ENCODE data around the gene BICRA. TPM values are rescaled to one million over a fixed set of nuclear protein-coding genes. Genes with fewer than 3 reads are reported as not detected.

BICRA gene
- total and polyA plus RNA-seq, 2 of the 8 experiments (the other 6 are each of a cell fraction or from before 2014, with no cell fraction given) = 1.5 to 29.2 TPM

- TF ChIP-seq CBX8 (IDR thresholded peaks at IDR 0.05; ENCODE audit: borderline replicate concordance, low read depth, low read length) (no peak), KDM5A (IDR thresholded peaks at IDR 0.05; ENCODE audit: low read length) (peak; percentile 76), TAF7 (optimal IDR thresholded peaks at IDR 0.05; ENCODE audit: borderline replicate concordance, low read depth, low read length) (peak; percentile 87), E2F6 (IDR thresholded peaks at IDR 0.05) (peak; percentile 48; the same call in 1 of the 2 replicates), FOSL1 (IDR thresholded peaks at IDR 0.05; ENCODE audit: insufficient read depth, low read depth, low read length) (no peak), MAFK (IDR thresholded peaks at IDR 0.05; ENCODE audit: low read depth, low read length) (no peak), KDM1A (IDR thresholded peaks at IDR 0.05; ENCODE audit: borderline replicate concordance, low read length) (no peak), RXRA (IDR thresholded peaks at IDR 0.05; ENCODE audit: insufficient read depth, low read depth, low read length) (no peak), CEBPB (IDR thresholded peaks at IDR 0.05; ENCODE audit: low read depth, low read length) (no peak), NANOG (IDR thresholded peaks at IDR 0.05; ENCODE audit: insufficient read depth, low read depth, low read length, poor library complexity, severe bottlenecking) (no peak), ATF3 (IDR thresholded peaks at IDR 0.05; ENCODE audit: insufficient read depth, low read depth, low read length) (no peak), JUN (IDR thresholded peaks at IDR 0.05; ENCODE audit: low read depth, low read length) (no peak), EGR1 (IDR thresholded peaks at IDR 0.05; ENCODE audit: borderline replicate concordance, low read depth, low read length) (no peak), SP1 (IDR thresholded peaks at IDR 0.05; ENCODE audit: low read depth, low read length) (peak; percentile 72), POLR2A (IDR thresholded peaks at IDR 0.05; ENCODE audit: control extremely low read depth in 1 of 2, low read depth in 2 of 2, low read length in 2 of 2) (peak; percentile 94 to 97)
- TF ChIP-seq, protein P1, sequence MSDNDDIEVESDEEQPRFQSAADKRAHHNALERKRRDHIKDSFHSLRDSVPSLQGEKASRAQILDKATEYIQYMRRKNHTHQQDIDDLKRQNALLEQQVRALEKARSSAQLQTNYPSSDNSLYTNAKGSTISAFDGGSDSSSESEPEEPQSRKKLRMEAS (IDR thresholded peaks at IDR 0.05) = peak; percentile 54; the same call in 1 of the 2 replicates
These were observed 136.3 kb downstream of the BICRA start, which contains the start of gene NOP53 (continued) for GRCh38 chr19:47745010-47745901.

Data from H1 (cell line).